Uterus (tissue), 2 donors: ENCODE measurements around the gene FSIP1.

Source experiments
- POLR2A ChIP-seq, 2 donors: fragments of 450-650 bp; IDR thresholded peaks; one replicate each; pipeline ENCODE4 v1.6.1; 2016; ENCODE audit warnings: antibody characterized with exemption in 2 of 2, mild to moderate bottlenecking in 1 of 2, moderate library complexity in 1 of 2
- TF ChIP-seq, protein P1 (sequence below), 4 experiments: fragments of 200-600 bp in 2 of 4; fragments of 450-650 bp in 2 of 4; sonication (generic) in 2 of 4; IDR thresholded peaks; one replicate each; pipeline ENCODE4 v1.5.1; 2016 to 2019; ENCODE audit warnings: antibody characterized with exemption in 4 of 4, mild to moderate bottlenecking in 2 of 4, moderate library complexity in 1 of 4

DNA sequence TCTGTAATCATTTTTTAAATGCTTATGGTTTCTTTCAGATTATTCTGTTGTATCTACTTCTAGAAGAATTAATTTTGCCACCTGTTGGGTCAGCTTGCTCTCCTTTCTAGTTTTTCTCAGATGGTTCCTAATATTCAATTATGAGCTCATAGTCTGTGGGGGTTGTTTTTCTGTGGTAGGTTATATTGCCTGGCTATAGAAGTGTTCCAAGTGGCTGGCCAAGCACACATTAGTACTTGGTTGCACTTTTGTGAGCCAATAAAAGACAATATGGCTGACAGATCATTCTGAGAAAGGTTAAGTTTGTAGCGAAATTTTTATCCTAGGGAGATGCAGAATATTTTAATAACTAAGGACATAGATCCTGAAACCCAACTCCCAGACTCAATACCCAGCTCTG, 31.8 kb upstream of the FSIP1 start:
- TF ChIP-seq, protein P1, sequence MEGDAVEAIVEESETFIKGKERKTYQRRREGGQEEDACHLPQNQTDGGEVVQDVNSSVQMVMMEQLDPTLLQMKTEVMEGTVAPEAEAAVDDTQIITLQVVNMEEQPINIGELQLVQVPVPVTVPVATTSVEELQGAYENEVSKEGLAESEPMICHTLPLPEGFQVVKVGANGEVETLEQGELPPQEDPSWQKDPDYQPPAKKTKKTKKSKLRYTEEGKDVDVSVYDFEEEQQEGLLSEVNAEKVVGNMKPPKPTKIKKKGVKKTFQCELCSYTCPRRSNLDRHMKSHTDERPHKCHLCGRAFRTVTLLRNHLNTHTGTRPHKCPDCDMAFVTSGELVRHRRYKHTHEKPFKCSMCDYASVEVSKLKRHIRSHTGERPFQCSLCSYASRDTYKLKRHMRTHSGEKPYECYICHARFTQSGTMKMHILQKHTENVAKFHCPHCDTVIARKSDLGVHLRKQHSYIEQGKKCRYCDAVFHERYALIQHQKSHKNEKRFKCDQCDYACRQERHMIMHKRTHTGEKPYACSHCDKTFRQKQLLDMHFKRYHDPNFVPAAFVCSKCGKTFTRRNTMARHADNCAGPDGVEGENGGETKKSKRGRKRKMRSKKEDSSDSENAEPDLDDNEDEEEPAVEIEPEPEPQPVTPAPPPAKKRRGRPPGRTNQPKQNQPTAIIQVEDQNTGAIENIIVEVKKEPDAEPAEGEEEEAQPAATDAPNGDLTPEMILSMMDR (IDR thresholded peaks at IDR 0.05), result no peak
- TF ChIP-seq POLR2A (IDR thresholded peaks at IDR 0.05), result no peak
